ENCODE measurements around the gene WDR77. TPM values are rescaled to one million over a fixed set of nuclear protein-coding genes. Genes with fewer than 3 reads are reported as not detected.

Gene WDR77
- total RNA-seq (2011; cell fraction: chromatin; rRNA removed; ENCODE audit: low replicate concordance) = 55.5 and 146 TPM in 2 replicates
- total RNA-seq (2011; cell fraction: nucleolus; rRNA removed) = 105 and 113 TPM in 2 replicates
- 67.2 and 95.3 TPM in 2 replicates for total RNA-seq (2011; cell fraction: nucleoplasm; rRNA removed)
- 68.1 and 89.8 TPM in 2 replicates for total RNA-seq (2014; rRNA removed)
- 72.4 and 78.5 TPM in 2 replicates for total RNA-seq (2014; rRNA removed; fragmentation: Illumina TruSeq; extraction: Trizol)
- 74.2 and 75.3 TPM in 2 replicates for total RNA-seq (2015; rRNA removed; fragmentation: Illumina TruSeq; extraction: Trizol)
- total RNA-seq (2021) = 92.3 and 94.4 TPM in 2 replicates
- polyA plus RNA-seq (2011; rRNA removed) = 160 and 174 TPM in 2 replicates
- 141 and 162 TPM in 2 replicates for polyA plus RNA-seq (2011; cell fraction: cytosol; rRNA removed)
- polyA plus RNA-seq (2011; cell fraction: nucleus; rRNA removed) = 336 and 420 TPM in 2 replicates
- 49.8 and 86.5 TPM in 2 replicates for polyA plus RNA-seq (2012)
- polyA plus RNA-seq (2014; fragmentation: Illumina TruSeq; extraction: Trizol) = 101 and 116 TPM in 2 replicates
- polyA plus RNA-seq (2014; fragmentation: Nextera tagmentation; extraction: Ambion mirVana) = 10 to 100 TPM; 20.6 to 31.0 TPM
- polyA plus RNA-seq (2014; rRNA removed) = 68.3 and 76.3 TPM in 2 replicates
- 97.4 and 135 TPM in 2 replicates for polyA minus RNA-seq (2011; rRNA and poly(A)+ RNA removed)
- polyA minus RNA-seq (2011; cell fraction: cytosol; rRNA and poly(A)+ RNA removed) = 54.2 and 76.3 TPM in 2 replicates
- polyA minus RNA-seq (2011; cell fraction: nucleus; rRNA and poly(A)+ RNA removed) = 42.7 and 50.2 TPM in 2 replicates
- Bru-seq, nascent RNA = percentile 93 among the genes with signal in this experiment
- percentile 86 among the genes with signal in this experiment for BruChase-seq, experiment 1, labeled RNA remaining after a 2-hour chase
- BruChase-seq, experiment 2, labeled RNA remaining after a 6-hour chase = percentile 84 among the genes with signal in this experiment
- long read RNA-seq, experiment 1, transcript WDR77-201 (10 exons, 2,576 nt) = major isoform, 377 of 485 reads
- long read RNA-seq, experiment 1, partial matches to known transcripts = 70 of 485 reads
- long read RNA-seq, experiment 1, other reads (novel, unspliced or antisense) = 38 of 485 reads
- long read RNA-seq, experiment 2, transcript WDR77-201 (10 exons, 2,576 nt) = major isoform, 164 of 240 reads
- long read RNA-seq, experiment 2, partial matches to known transcripts = 21 of 240 reads
- long read RNA-seq, experiment 2, other reads (novel, unspliced or antisense) = 55 of 240 reads
- long read RNA-seq, experiment 3, transcript WDR77-201 (10 exons, 2,576 nt) = major isoform, 145 of 180 reads
- long read RNA-seq, experiment 3, partial matches to known transcripts = 8 of 180 reads
- long read RNA-seq, experiment 3, other reads (novel, unspliced or antisense) = 27 of 180 reads

DNA sequence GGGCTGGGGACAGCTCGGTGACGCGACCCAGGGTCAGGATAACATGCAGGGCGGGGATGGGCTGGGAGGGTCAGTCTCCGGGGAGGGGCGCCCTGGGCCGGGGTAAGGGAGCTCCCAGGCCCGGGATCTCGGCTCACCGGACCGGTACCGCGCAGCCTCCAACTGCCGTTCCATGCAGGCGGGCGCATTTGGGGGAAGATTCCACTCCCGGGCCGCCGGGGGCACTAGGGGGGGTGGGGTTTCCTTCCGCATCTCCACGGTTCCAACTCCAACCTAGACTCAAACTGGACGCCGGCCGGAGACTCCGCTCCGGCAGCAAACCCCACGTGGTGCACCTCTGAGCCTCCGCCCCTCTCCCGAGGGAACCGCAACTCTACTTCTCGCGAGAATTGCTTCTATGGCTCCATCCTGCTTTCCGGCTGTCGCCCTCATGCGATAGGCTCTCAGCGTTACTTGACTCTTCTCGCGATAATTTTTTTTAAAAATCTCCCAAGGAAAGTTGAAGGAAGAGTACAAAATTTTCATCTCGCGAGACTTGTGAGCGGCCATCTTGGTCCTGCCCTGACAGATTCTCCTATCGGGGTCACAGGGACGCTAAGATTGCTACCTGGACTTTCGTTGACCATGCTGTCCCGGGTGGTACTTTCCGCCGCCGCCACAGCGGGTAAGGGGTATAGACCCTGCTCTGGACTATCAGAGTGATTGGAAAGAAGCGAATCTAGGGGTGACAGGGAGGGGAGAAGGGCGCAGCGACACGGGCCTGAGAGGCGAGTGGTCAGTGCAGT, at the start of gene WDR77, which contains the start of gene ATP5PB:
TSS of gene WDR77 (minus strand) at position 339 of the 785 bp plus-strand sequence. CDS start at position 252, 87 bp downstream.
TSS of gene ATP5PB (plus strand) at position 547 of the 785 bp plus-strand sequence. CDS start at position 625, 78 bp downstream.
- peak within 1 kb of the TSS; percentile 95 for H3K27ac ChIP-seq (ENCODE audit: extremely low read depth, low read depth, low read length)
- peak within 1 kb of the TSS; percentile 89 for H2AFZ ChIP-seq (ENCODE audit: low read depth, low read length)
- intact Hi-C loops (cut with micrococcal nuclease) = no loop called here
- ATAC-seq (peak; percentile 94), FAIRE-seq (peak; percentile 99), DNase-seq (ENCODE audit: extremely low read depth in 1 of 4, low spot score in 3 of 4) (peak; percentile 97 to 99 (median 98))
- peak within 1 kb of the TSS; percentile 76 for H3K4me3 ChIP-seq
- H3K79me2 ChIP-seq (ENCODE audit: control insufficient read depth, insufficient read depth, low read length) = peaks cover 86% of the 10 kb centered on the region
- H3K4me2 ChIP-seq (ENCODE audit: insufficient read depth, low read length) = peak within 1 kb of the TSS; percentile 99
- H3K27me3 ChIP-seq (ENCODE audit: control insufficient read depth in 2 of 2, insufficient read depth in 2 of 2, low read length in 2 of 2) = no peaks in the 10 kb centered on the region
- ChIA-PET POLR2A (interaction anchor here (0.6 to 5.4 kb wide), 12 partner anchors 10 to 1128 kb away, joined by 3 to 40 read pairs (median 3); no protein-coding TSS in a partner anchor), CTCF (ENCODE audit: low intra/inter-chr PET ratio) (no interaction called here)
- no peaks in the 10 kb centered on the region for H3K9me1 ChIP-seq (ENCODE audit: control insufficient read depth, insufficient read depth, low read length)
- no peaks in the 10 kb centered on the region for H3K9me3 ChIP-seq (replicated peaks; ENCODE audit: control insufficient read depth, insufficient read depth, low read depth, low read length)
- H3K4me1 ChIP-seq (replicated peaks in 1 of 2; ENCODE audit: control insufficient read depth in 2 of 2, insufficient read depth in 2 of 2, low read length in 2 of 2) = peaks cover 9 to 28% of the 10 kb centered on the region in 2 experiments; a peak in 4 of 5 replicates
- WGBS (ENCODE audit: insufficient coverage, low coverage, missing lambda C conversion rate) = under 1% methylated on average over 46 of the region's 54 CpGs
- peaks cover 82% of the 10 kb centered on the region for H3K36me3 ChIP-seq (ENCODE audit: control insufficient read depth, insufficient read depth, low read length)
- no TSS peak for BruUV-seq (replicated peaks)
- H3K9ac ChIP-seq (ENCODE audit: insufficient read depth in 1 of 2, low read depth in 2 of 2, low read length in 2 of 2) = peak within 1 kb of the TSS; percentile 98 to 99
- in situ Hi-C loops (cut with MboI) = no loop called here
- H4K20me1 ChIP-seq (replicated peaks; ENCODE audit: control insufficient read depth, insufficient read depth, low read length) = no peaks in the 10 kb centered on the region
- TF ChIP-seq CBFA2T2 (conservative IDR thresholded peaks at IDR 0.05) (no peak), RUNX1 (IDR thresholded peaks at IDR 0.05; ENCODE audit: low read depth) (no peak), RBFOX2 (IDR thresholded peaks at IDR 0.05; ENCODE audit: low read depth, low read length) (peak; percentile 83), RBM34 (IDR thresholded peaks at IDR 0.05; ENCODE audit: borderline replicate concordance, insufficient read depth, low read length) (no peak), KLF6 (CRISPR knock-in tag; IDR thresholded peaks at IDR 0.05; ENCODE audit: borderline replicate concordance) (peak; percentile 30), CREM (IDR thresholded peaks at IDR 0.05; ENCODE audit: low read depth) (0 out of 2 replicates have a peak, but pooled peaks have one; percentile 6), ZNF436 (CRISPR knock-in tag; IDR thresholded peaks at IDR 0.05) (no peak), MAFF (IDR thresholded peaks at IDR 0.05; ENCODE audit: low read length) (peak; percentile 76)
- TF ChIP-seq, protein P1, sequence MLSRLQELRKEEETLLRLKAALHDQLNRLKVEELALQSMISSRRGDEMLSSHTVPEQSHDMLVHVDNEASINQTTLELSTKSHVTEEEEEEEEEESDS (CRISPR knock-in tag; IDR thresholded peaks at IDR 0.05) = no peak
- TF ChIP-seq, protein P2, sequence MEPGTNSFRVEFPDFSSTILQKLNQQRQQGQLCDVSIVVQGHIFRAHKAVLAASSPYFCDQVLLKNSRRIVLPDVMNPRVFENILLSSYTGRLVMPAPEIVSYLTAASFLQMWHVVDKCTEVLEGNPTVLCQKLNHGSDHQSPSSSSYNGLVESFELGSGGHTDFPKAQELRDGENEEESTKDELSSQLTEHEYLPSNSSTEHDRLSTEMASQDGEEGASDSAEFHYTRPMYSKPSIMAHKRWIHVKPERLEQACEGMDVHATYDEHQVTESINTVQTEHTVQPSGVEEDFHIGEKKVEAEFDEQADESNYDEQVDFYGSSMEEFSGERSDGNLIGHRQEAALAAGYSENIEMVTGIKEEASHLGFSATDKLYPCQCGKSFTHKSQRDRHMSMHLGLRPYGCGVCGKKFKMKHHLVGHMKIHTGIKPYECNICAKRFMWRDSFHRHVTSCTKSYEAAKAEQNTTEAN (CRISPR knock-in tag; IDR thresholded peaks at IDR 0.05) = no peak
- TF ChIP-seq, protein P3, sequence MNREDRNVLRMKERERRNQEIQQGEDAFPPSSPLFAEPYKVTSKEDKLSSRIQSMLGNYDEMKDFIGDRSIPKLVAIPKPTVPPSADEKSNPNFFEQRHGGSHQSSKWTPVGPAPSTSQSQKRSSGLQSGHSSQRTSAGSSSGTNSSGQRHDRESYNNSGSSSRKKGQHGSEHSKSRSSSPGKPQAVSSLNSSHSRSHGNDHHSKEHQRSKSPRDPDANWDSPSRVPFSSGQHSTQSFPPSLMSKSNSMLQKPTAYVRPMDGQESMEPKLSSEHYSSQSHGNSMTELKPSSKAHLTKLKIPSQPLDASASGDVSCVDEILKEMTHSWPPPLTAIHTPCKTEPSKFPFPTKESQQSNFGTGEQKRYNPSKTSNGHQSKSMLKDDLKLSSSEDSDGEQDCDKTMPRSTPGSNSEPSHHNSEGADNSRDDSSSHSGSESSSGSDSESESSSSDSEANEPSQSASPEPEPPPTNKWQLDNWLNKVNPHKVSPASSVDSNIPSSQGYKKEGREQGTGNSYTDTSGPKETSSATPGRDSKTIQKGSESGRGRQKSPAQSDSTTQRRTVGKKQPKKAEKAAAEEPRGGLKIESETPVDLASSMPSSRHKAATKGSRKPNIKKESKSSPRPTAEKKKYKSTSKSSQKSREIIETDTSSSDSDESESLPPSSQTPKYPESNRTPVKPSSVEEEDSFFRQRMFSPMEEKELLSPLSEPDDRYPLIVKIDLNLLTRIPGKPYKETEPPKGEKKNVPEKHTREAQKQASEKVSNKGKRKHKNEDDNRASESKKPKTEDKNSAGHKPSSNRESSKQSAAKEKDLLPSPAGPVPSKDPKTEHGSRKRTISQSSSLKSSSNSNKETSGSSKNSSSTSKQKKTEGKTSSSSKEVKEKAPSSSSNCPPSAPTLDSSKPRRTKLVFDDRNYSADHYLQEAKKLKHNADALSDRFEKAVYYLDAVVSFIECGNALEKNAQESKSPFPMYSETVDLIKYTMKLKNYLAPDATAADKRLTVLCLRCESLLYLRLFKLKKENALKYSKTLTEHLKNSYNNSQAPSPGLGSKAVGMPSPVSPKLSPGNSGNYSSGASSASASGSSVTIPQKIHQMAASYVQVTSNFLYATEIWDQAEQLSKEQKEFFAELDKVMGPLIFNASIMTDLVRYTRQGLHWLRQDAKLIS (CRISPR knock-in tag; IDR thresholded peaks at IDR 0.05) = no peak
